Stimulated activated CD4-positive, alpha-beta T cell treated with anti-CD3 and anti-CD28 coated beads, Interleukin-12 subunit alpha, Interleukin-12 subunit beta, amount 100 ng/mL, for 24 hours (primary cell): ENCODE data around the gene WIPF3.
"Not testable (repeated sequence)": the region's sequence is repeated elsewhere in the genome, so short reads cannot be mapped to it uniquely, and the experiment has no call there.

ENCODE experiments used
- DNase-seq, 2 experiments: peaks; one replicate each; pipeline ENCODE4 v3.0.0-alpha.2; 2020; ENCODE audit warnings: low read depth in 2 of 2

Gene WIPF3

GRCh38 chr7:29955075-29955792, 148.9 kb downstream of the WIPF3 start:
- no peak for DNase-seq

GRCh38 chr7:29955799-29956486, 149.6 kb downstream of the WIPF3 start:
- no peak for DNase-seq

GRCh38 chr7:29956487-29956836, 150.2 kb downstream of the WIPF3 start:
- no peak for DNase-seq

GRCh38 chr7:29957521-29958310, 151.4 kb downstream of the WIPF3 start:
- DNase-seq = no peak

GRCh38 chr7:29958667-29959358, 152.5 kb downstream of the WIPF3 start:
- DNase-seq = no peak

GRCh38 chr7:29961611-29962010, 155.3 kb downstream of the WIPF3 start:
- not testable (repeated sequence) for DNase-seq

GRCh38 chr7:29962035-29962434, 155.7 kb downstream of the WIPF3 start:
- no peak for DNase-seq

GRCh38 chr7:29965030-29965429, 158.7 kb downstream of the WIPF3 start:
- no peak for DNase-seq
